Adrenal gland (tissue), 5 donors: ENCODE results near the gene CST7.

Experiments used
- CTCF ChIP-seq, 6 experiments: fragments of 450-650 bp in 4 of 6; fragments of 200-600 bp in 2 of 6; sonication (generic) in 1 of 6; IDR thresholded peaks; 1 replicate in 5 of 6; 2 replicates in 1 of 6; pipeline versions ENCODE4 v1.5.1 to v1.8.0; 2016 to 2021; ENCODE audit warnings: antibody characterized with exemption in 6 of 6, mild to moderate bottlenecking in 2 of 6, moderate library complexity in 1 of 6
- POLR2A ChIP-seq, 2 donors: fragments of 450-650 bp; IDR thresholded peaks; one replicate each; pipeline ENCODE4 v1.6.1; 2017; ENCODE audit warnings: antibody characterized with exemption in 2 of 2, mild to moderate bottlenecking in 2 of 2, moderate library complexity in 1 of 2
- donor health status: DM: no; HTN: no; CAD: no.

DNA sequence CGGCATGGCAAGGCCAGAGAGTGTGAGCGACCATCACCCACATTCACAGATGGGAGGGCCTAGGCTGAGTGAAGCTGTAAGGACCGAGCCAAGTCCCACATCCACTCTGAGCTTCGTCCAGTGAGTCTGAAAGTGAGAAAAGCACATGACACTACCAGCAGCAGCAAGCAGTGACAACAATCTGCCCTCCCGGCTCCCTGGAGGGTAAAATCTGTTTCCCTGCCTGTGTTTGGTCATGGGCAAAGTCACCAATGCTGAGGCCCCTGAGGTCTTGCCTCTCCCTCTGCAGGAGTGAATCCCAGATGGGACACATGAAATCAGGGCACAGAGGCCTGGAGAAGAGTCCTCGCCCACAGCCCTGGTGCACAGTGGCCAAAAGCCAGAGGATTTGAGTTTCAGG is 6.4 kb upstream of the CST7 start:
- no peak for TF ChIP-seq CTCF (IDR thresholded peaks at IDR 0.05)
- TF ChIP-seq POLR2A (IDR thresholded peaks at IDR 0.05) = no peak
